ENCODE measurements around the gene VWA2. TPM values are rescaled to one million over a fixed set of nuclear protein-coding genes. Genes with fewer than 3 reads are reported as not detected.

Gene VWA2
- polyA plus RNA-seq, 1 donor = 0.48 TPM

- DNase-seq (ENCODE audit: low read depth) = no peak
These were observed 37.0 kb downstream of the VWA2 start for GRCh38 chr10:114276066-114276465.

DNA sequence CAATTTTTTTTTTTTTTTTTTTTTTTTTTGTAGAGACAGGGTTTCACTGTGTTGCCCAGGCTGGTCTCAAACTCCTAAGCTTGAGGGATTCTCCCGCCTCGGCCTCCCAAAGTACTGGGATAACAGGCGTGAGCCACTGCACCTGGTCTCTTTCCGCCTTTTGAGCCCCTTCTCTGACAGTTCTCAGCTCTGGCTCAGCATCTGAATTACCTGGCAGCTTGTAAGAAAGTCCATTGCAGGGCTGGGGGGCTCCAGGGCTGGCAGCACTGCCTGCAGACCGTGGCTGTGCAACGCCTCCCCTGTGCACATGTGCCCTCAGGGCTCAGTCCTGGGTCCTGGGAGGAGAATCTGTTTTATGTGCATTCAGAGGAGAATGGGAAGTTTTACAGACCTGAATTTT is 37.6 kb downstream of the VWA2 start:
- DNase-seq (ENCODE audit: low read depth) = no peak

DNA sequence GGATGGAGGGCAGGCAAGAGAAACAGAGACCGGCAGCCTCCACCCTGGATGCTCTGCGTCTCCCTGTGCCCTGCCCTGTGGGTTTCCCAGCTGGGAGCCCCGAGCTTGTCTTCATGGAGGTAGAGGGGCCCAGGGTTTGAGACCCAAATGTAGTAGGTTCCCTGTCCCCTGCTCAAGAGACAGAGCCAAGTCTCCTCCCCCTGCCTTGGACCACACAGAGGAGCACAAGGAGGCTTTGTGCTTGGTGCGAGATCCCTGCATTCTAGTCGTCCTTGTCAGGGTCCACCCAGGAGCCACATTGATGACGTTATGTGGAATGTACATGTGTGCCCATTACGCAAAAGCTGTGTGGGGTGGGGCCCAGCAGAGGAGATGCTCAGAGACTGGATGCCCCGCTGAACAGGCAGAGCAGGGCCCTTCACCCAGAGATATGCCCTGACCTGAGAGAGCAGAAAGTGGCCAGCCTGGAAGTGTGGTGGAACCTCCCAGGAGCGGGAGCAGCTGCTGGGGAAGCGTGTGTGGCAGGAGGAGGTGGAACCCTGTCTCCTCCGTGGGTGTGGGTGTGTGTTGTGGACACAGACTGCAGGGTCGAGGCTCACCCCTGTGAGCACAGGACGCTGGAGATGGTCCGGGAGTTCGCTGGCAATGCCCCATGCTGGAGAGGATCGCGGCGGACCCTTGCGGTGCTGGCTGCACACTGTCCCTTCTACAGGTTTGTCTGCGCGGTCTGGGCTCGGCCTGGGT is 39.3 kb downstream of the VWA2 start:
- no peak for DNase-seq (ENCODE audit: low read depth)

GRCh38 chr10:114278884-114279191 is 39.8 kb downstream of the VWA2 start:
- DNase-seq (ENCODE audit: low read depth) = no peak

GRCh38 chr10:114279289-114279688 is 40.2 kb downstream of the VWA2 start:
- DNase-seq (ENCODE audit: low read depth) = no peak

DNA sequence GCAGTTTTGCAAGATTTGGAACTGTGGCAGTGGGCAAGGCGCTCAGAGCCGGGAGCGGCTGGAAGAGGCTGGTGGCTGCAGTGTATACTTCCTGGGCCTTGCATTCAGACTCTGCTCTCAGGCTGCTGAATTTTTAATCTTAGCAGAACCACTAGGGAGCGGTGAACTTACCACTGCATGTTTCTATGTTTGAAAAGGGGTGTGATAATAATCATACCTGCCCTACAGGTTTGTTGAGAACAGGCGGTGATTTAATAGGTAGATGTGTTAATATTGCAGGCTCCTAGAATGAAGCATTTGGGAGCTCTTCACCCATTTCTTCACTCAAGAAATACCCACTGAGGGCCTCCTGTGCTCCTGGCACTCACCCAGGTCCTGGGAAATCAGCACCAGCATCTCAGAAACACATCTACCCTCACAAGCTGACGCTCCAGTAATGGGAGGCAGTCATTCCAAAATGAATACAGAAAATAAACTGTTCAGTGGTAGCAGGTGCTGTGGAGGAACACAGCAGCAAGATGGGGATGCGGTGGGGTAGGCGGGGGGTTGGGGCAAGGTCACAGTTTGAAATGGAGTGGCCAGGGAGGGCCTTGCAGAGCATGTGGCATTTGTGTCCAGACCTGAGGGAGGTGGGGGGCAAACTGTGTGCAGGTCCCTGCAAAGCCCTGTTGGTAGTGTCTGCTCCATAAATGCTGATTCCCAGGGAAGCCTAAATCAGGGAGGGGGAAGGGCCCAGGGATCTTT is 41.0 kb downstream of the VWA2 start:
- DNase-seq (ENCODE audit: low read depth) = no peak

GRCh38 chr10:114281006-114281405 is 42.0 kb downstream of the VWA2 start:
- no peak for DNase-seq (ENCODE audit: low read depth)

- DNase-seq (ENCODE audit: low read depth) = no peak
These were observed 42.4 kb downstream of the VWA2 start for GRCh38 chr10:114281461-114281860.

- DNase-seq (ENCODE audit: low read depth) = no peak
These were observed 43.5 kb downstream of the VWA2 start for GRCh38 chr10:114282526-114282925.

GRCh38 chr10:114283091-114283490 is 44.0 kb downstream of the VWA2 start:
- DNase-seq (ENCODE audit: low read depth) = no peak

DNA sequence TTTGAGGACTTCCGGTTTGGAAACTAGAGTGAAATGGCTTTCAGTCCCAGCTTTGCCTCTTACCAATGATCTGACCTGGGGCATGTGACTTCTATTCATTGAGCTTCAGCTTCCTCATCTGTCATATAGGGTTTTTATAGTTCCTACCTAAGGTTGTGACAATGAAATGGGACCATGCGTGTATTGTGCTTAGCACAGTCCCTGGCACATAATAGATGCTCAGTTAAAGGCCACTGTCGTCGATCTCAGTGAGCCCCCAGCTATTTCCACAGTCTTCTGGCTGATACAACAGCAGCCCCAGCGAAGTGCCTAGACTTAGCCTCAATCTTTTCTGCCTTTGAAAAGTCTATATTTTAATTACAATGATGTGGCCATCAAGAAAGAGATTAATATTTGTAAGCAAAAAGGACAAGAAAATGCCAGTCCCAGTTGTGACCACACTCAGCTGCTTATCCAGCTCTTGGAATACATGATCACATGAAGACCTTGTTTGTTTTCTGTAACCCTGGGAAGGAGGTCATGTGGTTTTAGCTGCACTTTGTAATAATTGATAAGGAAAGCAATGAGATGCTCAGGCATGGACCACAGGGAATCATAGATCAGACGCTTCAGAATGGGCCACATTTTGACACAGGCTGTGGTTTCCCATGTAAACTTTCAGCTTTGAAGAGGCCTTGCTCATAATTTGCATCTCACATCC is 44.6 kb downstream of the VWA2 start:
- no peak for DNase-seq (ENCODE audit: low read depth)

DNA sequence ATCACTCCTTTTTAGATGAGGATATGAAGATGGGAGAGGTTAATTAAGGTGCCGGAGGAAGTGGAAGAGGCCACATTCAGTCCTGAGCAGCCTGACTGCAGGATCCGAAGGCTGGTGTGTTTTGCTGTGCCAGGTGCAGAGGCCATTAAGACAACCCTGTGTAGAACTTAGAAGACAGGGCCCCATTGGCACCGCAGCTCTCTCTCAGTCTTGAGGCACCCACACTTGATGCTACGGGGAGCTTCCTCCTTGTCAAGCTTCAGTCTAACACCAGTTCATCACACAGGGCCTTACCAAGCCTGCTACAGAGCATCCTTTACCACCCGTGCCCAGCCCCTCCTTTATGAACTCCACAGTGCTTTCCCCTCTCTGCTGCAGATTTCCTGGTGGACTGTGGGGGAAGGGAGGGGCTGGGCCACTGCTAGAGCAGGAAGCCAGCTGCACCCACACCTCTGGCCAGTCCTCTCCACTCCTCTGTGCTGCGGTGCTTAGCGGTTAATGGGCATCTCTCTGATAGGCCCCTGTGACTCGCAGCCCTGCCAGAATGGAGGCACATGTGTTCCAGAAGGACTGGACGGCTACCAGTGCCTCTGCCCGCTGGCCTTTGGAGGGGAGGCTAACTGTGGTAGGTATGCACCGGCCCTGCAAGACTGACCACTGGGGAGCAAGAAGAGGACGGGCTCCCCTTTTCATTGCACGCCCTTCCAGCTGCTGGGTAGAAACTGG is 45.5 kb downstream of the VWA2 start:
- DNase-seq (ENCODE audit: low read depth) = no peak

- DNase-seq (ENCODE audit: low read depth) = no peak
These were observed 46.9 kb downstream of the VWA2 start for GRCh38 chr10:114285961-114286441.

GRCh38 chr10:114286921-114287320 is 47.9 kb downstream of the VWA2 start:
- DNase-seq (ENCODE audit: low read depth) = no peak

GRCh38 chr10:114288424-114289095 is 49.5 kb downstream of the VWA2 start:
- DNase-seq (ENCODE audit: low read depth) = no peak

GRCh38 chr10:114289096-114289436 is 50.0 kb downstream of the VWA2 start:
- DNase-seq (ENCODE audit: low read depth) = no peak

GRCh38 chr10:114290038-114290437 is 51.0 kb downstream of the VWA2 start:
- no peak for DNase-seq (ENCODE audit: low read depth)

GRCh38 chr10:114291076-114291475 is 52.0 kb downstream of the VWA2 start:
- DNase-seq (ENCODE audit: low read depth) = no peak

- DNase-seq (ENCODE audit: low read depth) = no peak
These were observed 52.5 kb downstream of the VWA2 start for GRCh38 chr10:114291516-114291915.

GRCh38 chr10:114293075-114293474 is 54.0 kb downstream of the VWA2 start:
- DNase-seq (ENCODE audit: low read depth) = no peak

DNA sequence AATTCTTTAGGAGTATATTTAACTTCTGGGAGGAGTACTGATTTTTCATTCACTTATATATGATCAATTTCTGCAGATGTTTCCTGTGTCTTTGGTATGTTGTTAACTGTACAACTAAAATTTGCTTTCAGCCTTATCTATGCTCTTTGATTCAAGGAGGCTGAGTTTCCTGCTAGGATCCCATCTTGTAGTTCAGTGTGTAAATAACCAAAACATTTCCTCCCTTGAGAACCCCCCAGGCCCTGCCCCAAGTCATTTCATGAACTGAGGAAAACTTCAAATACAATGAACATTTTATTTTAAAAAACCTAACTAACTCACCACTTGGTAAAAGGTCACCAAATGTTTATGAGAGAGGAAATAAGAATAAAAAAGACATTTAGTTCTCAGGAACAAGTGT is 55.5 kb downstream of the VWA2 start:
- DNase-seq (ENCODE audit: low read depth) = no peak

DNA sequence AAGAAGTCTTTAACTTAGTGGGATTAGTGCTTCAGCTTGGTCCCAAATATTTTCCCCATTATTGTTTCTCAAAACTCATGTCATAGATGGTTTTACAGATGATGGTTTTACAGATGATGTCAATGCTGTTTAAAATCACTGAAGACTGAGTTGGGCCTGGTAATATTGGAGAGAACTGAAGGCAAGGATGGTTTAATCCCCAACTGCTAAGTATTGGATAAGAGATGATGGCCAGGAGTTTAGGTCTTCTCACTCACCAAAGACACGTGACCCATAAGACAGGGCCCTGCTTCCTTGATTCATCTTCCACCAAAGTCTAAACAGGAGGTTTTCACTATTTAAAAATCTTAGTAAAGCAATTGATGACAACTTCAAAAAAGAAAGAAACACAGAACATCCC is 56.3 kb downstream of the VWA2 start:
- no peak for DNase-seq (ENCODE audit: low read depth)
